Activated CD8-positive, alpha-beta memory T cell treated with anti-CD3 and anti-CD28 coated beads, Interleukin-2, amount 50 U/mL, for 24 hours (primary cell): ENCODE measurements around the gene PODNL1.

Experiments
- DNase-seq: peaks from one replicate; pipeline ENCODE4 v3.0.0-alpha.2; 2020; ENCODE audit errors: extremely low read depth

The PODNL1 gene

GRCh38 chr19:13957051-13957450 is 18.8 kb upstream of the PODNL1 start:
- no peak for DNase-seq

GRCh38 chr19:13956365-13956744 is 18.1 kb upstream of the PODNL1 start:
- no peak for DNase-seq

GRCh38 chr19:13955662-13956364 is 17.6 kb upstream of the PODNL1 start:
- DNase-seq, result no peak

GRCh38 chr19:13954185-13954584 is 16.0 kb upstream of the PODNL1 start:
- no peak for DNase-seq

GRCh38 chr19:13952931-13953531 is 14.8 kb upstream of the PODNL1 start:
- DNase-seq, result no peak

GRCh38 chr19:13952154-13952930 is 14.1 kb upstream of the PODNL1 start, which contains the start of gene DCAF15:
Gene DCAF15, plus strand, starts transcription at chr19:13952509. Its CDS starts 4 bp downstream, at chr19:13952513.
- DNase-seq, result peak; percentile 97

GRCh38 chr19:13951799-13952153 is 13.6 kb upstream of the PODNL1 start:
- DNase-seq, result no peak

- no peak for DNase-seq
Observed at GRCh38 chr19:13951043-13951442, 12.8 kb upstream of the PODNL1 start.

- DNase-seq, result no peak
Observed at GRCh38 chr19:13946414-13946813, 8.2 kb upstream of the PODNL1 start.

- no peak for DNase-seq
Observed at GRCh38 chr19:13942023-13942684, 3.9 kb upstream of the PODNL1 start.

GRCh38 chr19:13937479-13938300 is 527 bp downstream of the PODNL1 start:
- no peak for DNase-seq

GRCh38 chr19:13935765-13936510 is 2.3 kb downstream of the PODNL1 start:
- no peak for DNase-seq

- DNase-seq, result no peak
Observed at GRCh38 chr19:13934785-13935109, 3.5 kb downstream of the PODNL1 start.

GRCh38 chr19:13932911-13933393 is 5.3 kb downstream of the PODNL1 start:
- no peak for DNase-seq

- no peak for DNase-seq
Observed at GRCh38 chr19:13932149-13932637, 6.0 kb downstream of the PODNL1 start.

GRCh38 chr19:13931391-13932148 is 6.6 kb downstream of the PODNL1 start:
- DNase-seq, result no peak

GRCh38 chr19:13930402-13930801 is 7.8 kb downstream of the PODNL1 start:
- no peak for DNase-seq

- DNase-seq, result no peak
Observed at GRCh38 chr19:13929956-13930355, 8.3 kb downstream of the PODNL1 start.

- DNase-seq, result no peak
Observed at GRCh38 chr19:13929340-13929739, 8.9 kb downstream of the PODNL1 start.

GRCh38 chr19:13926715-13927114 is 11.5 kb downstream of the PODNL1 start:
- DNase-seq, result no peak
